NB4 (cell line): ENCODE data around the gene DNAJB1.
"Not testable (repeated sequence)": the region's sequence is repeated elsewhere in the genome, so short reads cannot be mapped to it uniquely, and the experiment has no call there.

Experiments
- DNase-seq: peaks from one replicate; pipeline ENCODE4 v3.0.0; 2010; ENCODE audit warnings: low read depth
- H3K4me3 ChIP-seq: one replicate; pipeline ENCODE4 v1.5.1; 2011; ENCODE audit warnings: mild to moderate bottlenecking, low read depth, low read length, moderate library complexity
- MYC ChIP-seq: IDR thresholded peaks from 2 replicates; pipeline ENCODE4 v1.6.1; 2011; ENCODE audit warnings: low read depth, low read length
- POLR2A ChIP-seq: IDR thresholded peaks from 2 replicates; pipeline ENCODE4 v1.6.1; 2011; ENCODE audit warnings: mild to moderate bottlenecking; ENCODE audit not compliant: insufficient read length; ENCODE audit errors: extremely low read depth
- TF ChIP-seq, protein P1 (sequence below): IDR thresholded peaks from one replicate; pipeline ENCODE4 v1.5.1; 2012; ENCODE audit warnings: low read depth, low read length
- TF ChIP-seq, protein P2 (sequence below): IDR thresholded peaks from 2 replicates; pipeline ENCODE4 v1.6.1; 2011; ENCODE audit warnings: low read depth, low read length

Gene DNAJB1

DNA sequence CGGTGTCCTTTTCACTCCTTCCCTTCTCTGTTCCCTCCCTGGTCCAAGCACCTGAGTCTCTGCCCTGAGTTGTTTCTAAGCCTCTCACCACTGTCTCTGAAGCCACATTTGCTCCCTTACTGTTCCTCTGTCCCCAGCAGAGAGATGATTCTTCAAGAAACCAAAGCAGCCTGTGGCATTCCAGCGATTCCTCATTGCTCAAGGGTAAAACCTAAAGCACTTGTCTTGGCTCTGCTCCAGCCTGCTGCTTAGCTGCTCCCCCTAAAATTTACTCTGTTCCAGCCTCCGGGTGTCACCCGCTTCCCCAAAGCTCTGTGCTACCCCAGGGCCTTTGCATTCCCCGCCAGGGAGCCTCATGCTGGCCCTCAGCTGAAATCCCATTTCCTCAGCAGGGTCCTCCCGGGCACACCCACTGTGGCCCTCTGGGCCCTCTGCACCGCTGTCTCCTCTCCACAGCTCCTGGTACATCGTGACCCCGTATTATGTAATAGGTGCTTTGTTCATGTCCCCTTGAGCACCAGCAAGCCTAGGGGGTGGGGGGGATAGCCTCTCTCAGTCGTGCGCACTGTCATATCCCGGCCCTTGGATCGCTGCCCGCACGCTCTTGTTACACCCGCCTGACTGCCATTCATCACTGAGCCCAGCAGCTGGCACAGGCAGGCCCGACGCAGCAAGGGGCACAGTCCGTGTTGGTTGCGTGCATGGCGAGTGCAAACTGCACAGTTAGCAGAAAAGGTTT, 26.9 kb upstream of the DNAJB1 start:
- TF ChIP-seq, protein P1, sequence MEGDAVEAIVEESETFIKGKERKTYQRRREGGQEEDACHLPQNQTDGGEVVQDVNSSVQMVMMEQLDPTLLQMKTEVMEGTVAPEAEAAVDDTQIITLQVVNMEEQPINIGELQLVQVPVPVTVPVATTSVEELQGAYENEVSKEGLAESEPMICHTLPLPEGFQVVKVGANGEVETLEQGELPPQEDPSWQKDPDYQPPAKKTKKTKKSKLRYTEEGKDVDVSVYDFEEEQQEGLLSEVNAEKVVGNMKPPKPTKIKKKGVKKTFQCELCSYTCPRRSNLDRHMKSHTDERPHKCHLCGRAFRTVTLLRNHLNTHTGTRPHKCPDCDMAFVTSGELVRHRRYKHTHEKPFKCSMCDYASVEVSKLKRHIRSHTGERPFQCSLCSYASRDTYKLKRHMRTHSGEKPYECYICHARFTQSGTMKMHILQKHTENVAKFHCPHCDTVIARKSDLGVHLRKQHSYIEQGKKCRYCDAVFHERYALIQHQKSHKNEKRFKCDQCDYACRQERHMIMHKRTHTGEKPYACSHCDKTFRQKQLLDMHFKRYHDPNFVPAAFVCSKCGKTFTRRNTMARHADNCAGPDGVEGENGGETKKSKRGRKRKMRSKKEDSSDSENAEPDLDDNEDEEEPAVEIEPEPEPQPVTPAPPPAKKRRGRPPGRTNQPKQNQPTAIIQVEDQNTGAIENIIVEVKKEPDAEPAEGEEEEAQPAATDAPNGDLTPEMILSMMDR: no peak
- TF ChIP-seq POLR2A (no peak), MYC (no peak)
- TF ChIP-seq, protein P2, sequence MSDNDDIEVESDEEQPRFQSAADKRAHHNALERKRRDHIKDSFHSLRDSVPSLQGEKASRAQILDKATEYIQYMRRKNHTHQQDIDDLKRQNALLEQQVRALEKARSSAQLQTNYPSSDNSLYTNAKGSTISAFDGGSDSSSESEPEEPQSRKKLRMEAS: no peak
- no peak for DNase-seq
- no peak overlapping the region for H3K4me3 ChIP-seq

DNA sequence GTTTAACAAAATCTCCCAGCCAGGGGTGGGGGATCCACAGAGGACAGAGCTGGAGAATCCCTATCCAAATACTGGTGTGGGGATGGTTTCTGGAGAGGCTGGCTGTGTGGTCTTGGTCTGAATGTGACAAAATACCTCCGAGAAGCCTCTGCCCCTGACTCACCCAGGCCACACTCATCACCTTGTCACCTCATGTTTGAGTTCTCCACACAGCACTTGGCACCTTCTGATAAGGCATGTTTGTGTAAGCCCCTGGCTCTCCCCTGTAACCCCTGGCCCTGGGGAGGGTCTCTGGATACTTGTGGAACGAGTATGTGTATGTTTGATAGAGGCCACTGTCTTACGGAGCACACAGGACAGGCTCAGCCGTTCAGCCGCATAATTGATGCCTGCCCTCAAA, 25.9 kb upstream of the DNAJB1 start:
- TF ChIP-seq, protein P2: no peak
- TF ChIP-seq POLR2A (no peak), MYC (no peak)
- TF ChIP-seq, protein P1: no peak
- H3K4me3 ChIP-seq: no peak overlapping the region
- DNase-seq: no peak

DNA sequence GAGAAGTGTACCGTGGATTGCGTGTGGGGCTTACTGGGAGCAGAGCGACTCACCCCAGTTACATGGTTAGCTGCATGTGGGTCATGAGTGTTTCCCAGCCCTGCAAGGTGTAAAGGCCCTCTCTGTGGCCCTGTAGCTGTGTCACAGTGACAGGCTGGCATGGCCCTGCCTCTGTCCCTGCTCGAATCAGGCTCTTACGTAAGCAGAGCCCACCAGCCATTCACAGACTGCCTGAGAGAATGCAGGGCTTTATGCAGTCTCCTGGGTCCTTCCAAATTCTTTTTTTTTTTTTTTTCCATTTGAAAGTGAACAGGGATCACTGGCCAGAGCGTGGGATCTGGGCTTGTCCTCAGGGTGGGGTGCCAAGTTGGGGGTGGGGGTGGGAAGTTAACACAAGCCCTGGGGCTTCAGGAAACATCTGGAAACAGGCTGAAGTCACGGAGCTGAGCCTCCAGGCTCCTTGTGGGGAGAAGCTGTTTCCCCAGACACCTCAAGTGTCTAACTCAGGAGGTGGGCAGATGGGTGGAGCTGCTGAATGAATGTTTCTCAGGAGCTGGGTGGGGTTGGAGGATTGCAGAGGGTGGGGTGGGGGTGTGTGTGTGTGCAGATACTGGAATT, 24.6 kb upstream of the DNAJB1 start:
- H3K4me3 ChIP-seq: no peak overlapping the region
- peak; percentile 22 for DNase-seq
- TF ChIP-seq MYC: no peak
- TF ChIP-seq POLR2A: no peak
- TF ChIP-seq, protein P1: no peak
- TF ChIP-seq, protein P2: no peak

DNA sequence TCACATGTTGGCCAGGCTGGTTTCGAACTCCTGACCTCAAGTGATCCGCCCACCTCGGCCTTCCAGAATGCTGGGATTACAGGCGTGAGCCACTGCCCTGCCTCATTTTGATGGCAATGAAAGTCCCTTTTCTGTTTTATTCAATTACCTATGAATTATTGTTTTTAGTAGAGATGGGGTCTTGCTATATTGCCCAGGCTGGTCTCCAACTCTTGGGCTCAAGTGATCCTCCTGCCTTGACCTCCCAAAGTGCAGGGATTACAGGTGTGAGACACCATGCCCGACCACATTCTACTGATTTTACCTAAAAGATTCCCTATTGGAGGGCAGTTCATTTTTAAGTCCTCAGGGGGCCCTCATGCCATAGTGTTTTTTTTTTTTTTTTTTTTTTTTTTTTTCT, 23.8 kb upstream of the DNAJB1 start:
- DNase-seq, H3K4me3 ChIP-seq: not testable (repeated sequence)

DNA sequence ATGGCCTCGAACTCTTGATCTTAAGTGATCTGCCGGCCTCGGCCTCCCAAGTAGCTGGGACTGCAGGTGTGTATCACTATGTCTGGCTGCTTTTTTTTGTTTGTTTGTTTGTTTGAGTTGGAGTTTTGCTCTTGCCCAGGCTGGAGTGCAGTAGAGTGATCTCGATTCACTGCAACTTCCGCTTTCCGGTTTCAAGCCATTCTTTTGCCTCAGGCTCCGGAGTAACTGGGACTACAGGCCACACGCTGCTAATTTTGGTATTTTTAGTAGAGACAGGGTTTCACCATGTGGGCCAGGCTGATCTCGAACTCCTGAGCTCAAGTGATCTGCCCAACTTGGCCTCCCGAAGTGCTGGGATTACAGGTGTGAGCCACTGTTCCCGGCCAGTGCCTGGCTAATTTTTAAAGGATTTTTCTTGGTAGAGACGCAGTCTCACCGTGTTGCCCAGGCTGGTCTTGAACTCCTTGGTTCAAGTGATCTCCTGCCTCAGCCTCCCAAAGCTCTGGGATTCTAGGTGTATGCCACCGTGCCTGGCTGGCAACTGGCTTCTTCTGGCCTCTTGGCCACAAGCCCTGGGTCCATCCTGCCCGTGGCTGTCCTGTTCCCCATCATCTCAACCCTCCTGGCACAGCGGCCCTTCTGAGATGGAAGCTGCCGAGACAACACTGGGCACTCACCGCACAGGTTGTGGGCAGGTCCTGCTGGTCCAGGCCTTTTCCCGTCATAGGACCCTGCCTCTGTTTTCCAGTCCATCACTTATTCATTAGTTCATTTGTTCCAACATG, 22.7 kb upstream of the DNAJB1 start:
- TF ChIP-seq, protein P1: no peak
- TF ChIP-seq, protein P2: no peak
- no peak for TF ChIP-seq MYC
- no peak for TF ChIP-seq POLR2A
- H3K4me3 ChIP-seq: no peak overlapping the region
- DNase-seq: no peak

DNA sequence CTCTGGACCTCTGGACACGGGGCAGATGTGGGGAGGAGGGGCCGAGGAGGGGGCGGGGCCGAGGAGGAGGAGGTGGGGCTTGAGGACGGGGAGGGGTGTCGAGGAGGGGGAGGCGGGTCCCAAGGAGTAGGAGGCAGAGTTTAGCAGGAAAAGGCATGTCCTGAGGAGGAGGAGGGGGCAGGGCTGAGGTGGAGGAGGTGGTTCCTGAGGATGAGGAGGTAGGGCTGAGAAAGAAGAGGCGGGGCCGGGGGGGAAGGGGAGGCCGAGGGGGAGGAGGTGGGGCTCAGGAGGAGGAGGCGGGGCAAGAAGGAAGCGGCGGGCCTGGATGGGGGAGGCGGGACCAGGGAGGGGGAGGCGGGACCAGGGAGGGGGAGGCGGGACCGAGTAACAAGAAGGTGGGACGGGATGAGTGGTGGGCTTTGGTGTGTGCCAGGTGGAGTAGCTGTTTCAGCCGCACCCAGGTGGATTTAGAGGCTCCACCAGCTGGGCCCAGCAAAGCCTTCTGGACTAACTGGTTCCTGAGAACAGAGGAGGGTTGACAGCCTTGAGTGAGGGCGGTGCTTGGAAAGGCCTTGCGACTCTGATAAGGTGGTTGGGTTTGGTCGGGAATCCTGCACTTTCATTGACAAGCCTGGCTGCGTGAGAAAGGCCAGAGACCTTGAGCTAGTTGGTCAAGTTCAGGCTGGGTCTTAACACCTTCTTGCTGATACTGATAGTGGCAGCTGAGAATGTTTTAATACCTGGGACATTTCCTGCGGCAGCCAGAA, 18.9 kb upstream of the DNAJB1 start:
- no peak overlapping the region for H3K4me3 ChIP-seq
- TF ChIP-seq POLR2A (no peak), MYC (no peak)
- TF ChIP-seq, protein P1: no peak
- TF ChIP-seq, protein P2: no peak
- DNase-seq: peak; percentile 53
